ENCODE results near the gene MBNL1. TPM values are rescaled to one million over a fixed set of nuclear protein-coding genes. Genes with fewer than 3 reads are reported as not detected.

The MBNL1 gene
- total RNA-seq, 1 donor from 2014 or later = 311 TPM

DNA sequence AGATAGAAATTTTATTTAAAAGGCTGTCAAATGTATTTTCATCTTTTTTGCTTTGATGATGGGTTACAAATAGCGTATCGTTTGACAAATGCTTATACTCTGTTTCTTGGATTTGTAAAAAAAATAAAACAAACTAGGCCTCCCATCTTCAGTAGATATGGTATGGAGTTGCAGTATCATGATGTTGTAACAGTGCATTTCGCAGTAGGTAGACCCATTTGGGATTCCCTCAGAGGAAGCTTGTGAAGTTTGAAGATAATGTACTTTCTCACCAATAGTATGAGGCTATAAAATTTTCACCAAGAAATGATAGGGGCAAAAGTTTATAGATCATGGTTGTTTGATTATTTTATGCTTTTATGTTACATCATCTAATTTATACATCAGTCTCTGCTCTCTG is 10.8 kb downstream of the MBNL1 start:
- intact Hi-C loops (cut with DNase I) = no loop called here
- peaks cover 93% of the 10 kb centered on the region for H3K4me1 ChIP-seq
- H3K36me3 ChIP-seq = no peaks in the 10 kb centered on the region
- no peaks in the 10 kb centered on the region for H3K27me3 ChIP-seq
- no peak for DNase-seq (ENCODE audit: extremely low spot score in 2 of 2)
- H3K4me3 ChIP-seq = peak overlapping the region in 1 of 2 donors; percentile 18
- no peak for TF ChIP-seq POLR2A (IDR thresholded peaks at IDR 0.05)
- TF ChIP-seq, protein P1, sequence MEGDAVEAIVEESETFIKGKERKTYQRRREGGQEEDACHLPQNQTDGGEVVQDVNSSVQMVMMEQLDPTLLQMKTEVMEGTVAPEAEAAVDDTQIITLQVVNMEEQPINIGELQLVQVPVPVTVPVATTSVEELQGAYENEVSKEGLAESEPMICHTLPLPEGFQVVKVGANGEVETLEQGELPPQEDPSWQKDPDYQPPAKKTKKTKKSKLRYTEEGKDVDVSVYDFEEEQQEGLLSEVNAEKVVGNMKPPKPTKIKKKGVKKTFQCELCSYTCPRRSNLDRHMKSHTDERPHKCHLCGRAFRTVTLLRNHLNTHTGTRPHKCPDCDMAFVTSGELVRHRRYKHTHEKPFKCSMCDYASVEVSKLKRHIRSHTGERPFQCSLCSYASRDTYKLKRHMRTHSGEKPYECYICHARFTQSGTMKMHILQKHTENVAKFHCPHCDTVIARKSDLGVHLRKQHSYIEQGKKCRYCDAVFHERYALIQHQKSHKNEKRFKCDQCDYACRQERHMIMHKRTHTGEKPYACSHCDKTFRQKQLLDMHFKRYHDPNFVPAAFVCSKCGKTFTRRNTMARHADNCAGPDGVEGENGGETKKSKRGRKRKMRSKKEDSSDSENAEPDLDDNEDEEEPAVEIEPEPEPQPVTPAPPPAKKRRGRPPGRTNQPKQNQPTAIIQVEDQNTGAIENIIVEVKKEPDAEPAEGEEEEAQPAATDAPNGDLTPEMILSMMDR (IDR thresholded peaks at IDR 0.05) = no peak
- TF ChIP-seq POLR2AphosphoS5 (IDR thresholded peaks at IDR 0.05; ENCODE audit: insufficient read depth in 1 of 2, low read depth in 1 of 2) = no peak
- no peaks in the 10 kb centered on the region for H3K9me3 ChIP-seq
- H3K27ac ChIP-seq = peak overlapping the region; percentile 12

DNA sequence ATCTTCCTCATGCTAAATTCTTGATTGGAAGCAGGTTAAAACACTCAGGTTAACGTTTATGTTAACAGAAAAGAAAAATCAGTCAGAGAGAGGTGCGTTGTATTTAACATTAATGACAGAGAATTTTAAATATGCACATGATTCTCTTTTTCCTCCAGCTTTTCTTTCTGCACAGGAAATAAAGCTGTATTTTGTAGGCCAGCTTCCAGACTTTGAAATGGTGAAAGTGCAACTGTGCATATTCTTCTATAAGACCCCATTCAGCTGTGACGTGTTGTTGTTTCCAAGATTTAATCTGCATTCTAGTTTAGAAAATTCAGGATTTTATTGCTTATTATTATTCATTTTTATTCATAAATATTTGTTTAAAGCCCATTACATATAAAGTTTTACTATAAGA is 11.8 kb downstream of the MBNL1 start:
- no peak for DNase-seq (ENCODE audit: extremely low spot score in 2 of 2)
- H3K36me3 ChIP-seq = no peaks in the 10 kb centered on the region
- no peaks in the 10 kb centered on the region for H3K9me3 ChIP-seq
- H3K4me3 ChIP-seq = peak overlapping the region in 1 of 2 donors; percentile 11
- intact Hi-C loops (cut with DNase I) = no loop called here
- H3K4me1 ChIP-seq = peaks cover 94% of the 10 kb centered on the region
- no peaks in the 10 kb centered on the region for H3K27me3 ChIP-seq
- TF ChIP-seq, protein P1 (IDR thresholded peaks at IDR 0.05) = no peak
- TF ChIP-seq POLR2AphosphoS5 (IDR thresholded peaks at IDR 0.05; ENCODE audit: insufficient read depth in 1 of 2, low read depth in 1 of 2) = no peak
- no peak for TF ChIP-seq POLR2A (IDR thresholded peaks at IDR 0.05)
- peak overlapping the region; percentile 14 for H3K27ac ChIP-seq

DNA sequence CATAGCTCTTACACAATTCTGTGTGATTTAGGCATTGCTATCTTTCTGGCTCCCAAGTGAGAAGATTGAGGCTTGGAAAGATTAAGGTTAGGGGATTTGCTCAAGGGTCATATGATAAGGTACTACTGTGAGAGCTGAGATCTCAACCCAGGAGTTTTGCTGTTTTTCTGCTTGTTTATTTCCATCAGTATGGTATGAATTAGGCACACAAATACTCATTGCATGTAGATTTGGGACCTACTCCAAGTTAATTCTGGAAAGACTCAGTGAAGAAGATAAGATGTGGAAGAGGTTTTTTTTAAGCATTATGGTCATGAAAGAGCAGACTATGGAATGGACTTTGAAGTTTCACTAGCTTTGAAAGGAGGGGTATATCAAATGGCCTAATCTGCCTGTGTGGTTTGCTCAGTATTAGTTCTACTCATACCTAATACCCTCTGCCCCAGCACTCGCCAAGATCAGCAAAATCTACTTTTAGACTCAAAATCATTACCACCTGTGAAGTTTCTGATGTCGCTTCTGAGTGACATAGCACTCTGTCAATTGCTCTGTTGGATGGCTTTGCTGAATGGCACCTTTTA is 12.5 kb downstream of the MBNL1 start:
- peaks cover 93% of the 10 kb centered on the region for H3K4me1 ChIP-seq

GRCh38 chr3:152282813-152283212 is 14.1 kb downstream of the MBNL1 start:
- no peaks in the 10 kb centered on the region for H3K27me3 ChIP-seq
- peak overlapping the region; percentile 65 for H3K27ac ChIP-seq
- no peak for TF ChIP-seq POLR2AphosphoS5 (IDR thresholded peaks at IDR 0.05; ENCODE audit: insufficient read depth in 1 of 2, low read depth in 1 of 2)
- H3K36me3 ChIP-seq = no peaks in the 10 kb centered on the region
- H3K4me1 ChIP-seq = peaks cover 89% of the 10 kb centered on the region
- DNase-seq (ENCODE audit: extremely low spot score in 2 of 2) = no peak
- H3K9me3 ChIP-seq = no peaks in the 10 kb centered on the region
- intact Hi-C loops (cut with DNase I) = no loop called here
- no peak overlapping the region for H3K4me3 ChIP-seq

More for the DNA sequence above, 12.5 kb downstream of the MBNL1 start:
- no peak for TF ChIP-seq POLR2A (IDR thresholded peaks at IDR 0.05)
- no peak for TF ChIP-seq POLR2AphosphoS5 (IDR thresholded peaks at IDR 0.05; ENCODE audit: insufficient read depth in 1 of 2, low read depth in 1 of 2)
- TF ChIP-seq, protein P1 (IDR thresholded peaks at IDR 0.05) = no peak
- Histone ChIP-seq H3K36me3 (no peaks in the 10 kb centered on the region), H3K9me3 (no peaks in the 10 kb centered on the region), H3K4me3 (no peak overlapping the region), H3K27me3 (no peaks in the 10 kb centered on the region), H3K27ac (peak overlapping the region; percentile 14)
- intact Hi-C loops (cut with DNase I) = no loop called here
- no peak for DNase-seq (ENCODE audit: extremely low spot score in 2 of 2)

DNA sequence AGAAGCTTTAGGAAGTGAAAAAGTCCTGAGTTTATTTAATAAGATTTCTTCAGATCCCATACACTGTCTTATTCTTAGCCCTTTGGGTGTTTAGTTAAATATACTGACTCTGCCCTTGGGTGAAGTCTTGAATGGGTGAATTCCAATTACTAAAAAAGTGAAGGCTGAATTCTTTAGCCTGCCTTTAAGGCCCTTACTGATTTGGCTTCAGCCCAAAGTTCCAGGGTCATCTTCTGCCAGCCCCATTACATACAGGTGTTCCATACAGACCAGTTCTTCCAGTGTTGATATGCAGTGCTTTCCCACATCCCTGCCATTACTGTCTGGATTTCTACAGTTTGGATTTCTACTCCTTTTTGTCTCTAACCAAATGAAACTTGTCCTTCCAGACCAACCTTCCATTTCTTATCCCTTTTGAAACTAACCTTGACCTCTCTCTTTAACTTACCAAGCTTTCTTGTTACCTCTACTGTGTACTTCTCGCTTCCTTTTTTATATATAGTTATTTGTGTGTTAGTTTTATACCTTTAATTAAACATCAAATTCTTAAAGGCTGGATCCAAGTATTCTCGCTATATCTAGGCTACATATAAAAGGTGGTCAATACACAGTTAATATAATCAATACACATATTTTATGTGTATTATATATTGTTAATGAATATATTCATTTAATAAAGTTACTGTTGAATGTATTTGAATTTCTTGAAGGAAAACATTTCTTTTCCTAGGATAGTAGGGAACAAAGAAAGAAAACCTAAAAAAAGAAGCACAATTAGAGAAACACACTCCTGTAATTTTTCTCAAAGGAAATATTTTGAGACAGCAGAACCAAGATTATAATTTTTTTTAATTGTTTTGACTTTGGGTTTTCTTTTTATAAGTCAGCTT is 15.0 kb downstream of the MBNL1 start:
- Histone ChIP-seq H3K27ac (peak overlapping the region; percentile 65), H3K27me3 (no peaks in the 10 kb centered on the region)
- intact Hi-C loops (cut with DNase I) = no loop called here

More for the DNA sequence above, 15.0 kb downstream of the MBNL1 start:
- TF ChIP-seq POLR2AphosphoS5 (IDR thresholded peaks at IDR 0.05; ENCODE audit: insufficient read depth in 1 of 2, low read depth in 1 of 2) (no peak), POLR2A (IDR thresholded peaks at IDR 0.05) (no peak)
- TF ChIP-seq, protein P1 (IDR thresholded peaks at IDR 0.05) = no peak
- peaks cover 90% of the 10 kb centered on the region for H3K4me1 ChIP-seq
- no peaks in the 10 kb centered on the region for H3K9me3 ChIP-seq
- no peak for DNase-seq (ENCODE audit: extremely low spot score in 2 of 2)
- no peak overlapping the region for H3K4me3 ChIP-seq
- no peaks in the 10 kb centered on the region for H3K36me3 ChIP-seq

All from vagina (tissue), 2 donors.